GM12864 (cell line): ENCODE measurements around the gene TMEM260.

Experiments used
- DNase-seq: peaks from one replicate; pipeline ENCODE4 v3.0.0-alpha.2; 2011; ENCODE audit warnings: low read depth
- H3K4me3 ChIP-seq: 2 replicates; pipeline ENCODE4 v1.5.1; 2011; ENCODE audit warnings: mild to moderate bottlenecking, low read depth, low read length, control low read depth
- CTCF ChIP-seq: IDR thresholded peaks from 2 replicates; pipeline ENCODE4 v1.5.1; 2011; ENCODE audit warnings: low read depth, mild to moderate bottlenecking, moderate library complexity, low read length, control low read depth, inconsistent platforms; ENCODE audit errors: missing control alignments

The TMEM260 gene

GRCh38 chr14:56657604-56658003, 78.0 kb downstream of the TMEM260 start:
- no peak for TF ChIP-seq CTCF
- DNase-seq = no peak
- no peak overlapping the region for H3K4me3 ChIP-seq

GRCh38 chr14:56659378-56659777, 79.8 kb downstream of the TMEM260 start:
- no peak overlapping the region for H3K4me3 ChIP-seq
- TF ChIP-seq CTCF = no peak
- no peak for DNase-seq

GRCh38 chr14:56659964-56660551, 80.5 kb downstream of the TMEM260 start:
- DNase-seq = no peak
- TF ChIP-seq CTCF = peak; percentile 55
- H3K4me3 ChIP-seq = no peak overlapping the region

- TF ChIP-seq CTCF = no peak
- no peak overlapping the region for H3K4me3 ChIP-seq
- no peak for DNase-seq
Measured at GRCh38 chr14:56660677-56661389, 81.2 kb downstream of the TMEM260 start.

GRCh38 chr14:56661478-56661877, 81.9 kb downstream of the TMEM260 start:
- TF ChIP-seq CTCF = no peak
- DNase-seq = no peak
- no peak overlapping the region for H3K4me3 ChIP-seq

GRCh38 chr14:56664811-56665421, 85.3 kb downstream of the TMEM260 start:
- DNase-seq = no peak
- no peak overlapping the region for H3K4me3 ChIP-seq
- no peak for TF ChIP-seq CTCF
